ENCODE results near the gene RYK.
"Not testable (repeated sequence)": the region's sequence is repeated elsewhere in the genome, so short reads cannot be mapped to it uniquely, and the experiment has no call there.

RYK gene

GRCh38 chr3:134255404-134255803 lies 4.7 kb upstream of the RYK start:
- DNase-seq (ENCODE audit: low read depth, low spot score), result no peak

GRCh38 chr3:134253475-134254226 lies 3.0 kb upstream of the RYK start:
- DNase-seq (ENCODE audit: low read depth, low spot score), result no peak

- no peak for DNase-seq (ENCODE audit: low read depth, low spot score)
These were observed 2.1 kb upstream of the RYK start for GRCh38 chr3:134252766-134253165.

GRCh38 chr3:134251731-134252391 lies 1.2 kb upstream of the RYK start:
- DNase-seq (ENCODE audit: low read depth, low spot score), result no peak

- no peak for DNase-seq (ENCODE audit: low read depth, low spot score)
These were observed 533 bp downstream of the RYK start for GRCh38 chr3:134249935-134250716.

- no peak for DNase-seq (ENCODE audit: low read depth, low spot score)
These were observed 1.3 kb downstream of the RYK start for GRCh38 chr3:134249296-134249841.

- DNase-seq (ENCODE audit: low read depth, low spot score), result no peak
These were observed 5.7 kb downstream of the RYK start for GRCh38 chr3:134244921-134245320.

- DNase-seq (ENCODE audit: low read depth, low spot score), result peak; percentile 35
These were observed 7.7 kb downstream of the RYK start for GRCh38 chr3:134242649-134243617.

GRCh38 chr3:134239538-134239937 lies 11.1 kb downstream of the RYK start:
- no peak for DNase-seq (ENCODE audit: low read depth, low spot score)

- DNase-seq (ENCODE audit: low read depth, low spot score), result no peak
These were observed 13.1 kb downstream of the RYK start for GRCh38 chr3:134237454-134238145.

GRCh38 chr3:134236505-134237170 lies 14.0 kb downstream of the RYK start:
- no peak for DNase-seq (ENCODE audit: low read depth, low spot score)

- DNase-seq (ENCODE audit: low read depth, low spot score), result no peak
These were observed 15.0 kb downstream of the RYK start for GRCh38 chr3:134235577-134236076.

GRCh38 chr3:134232951-134233350 lies 17.7 kb downstream of the RYK start:
- DNase-seq (ENCODE audit: low read depth, low spot score), result no peak

GRCh38 chr3:134232151-134232550 lies 18.5 kb downstream of the RYK start:
- no peak for DNase-seq (ENCODE audit: low read depth, low spot score)

GRCh38 chr3:134231131-134231530 lies 19.5 kb downstream of the RYK start:
- DNase-seq (ENCODE audit: low read depth, low spot score), result no peak

GRCh38 chr3:134229038-134229437 lies 21.6 kb downstream of the RYK start:
- DNase-seq (ENCODE audit: low read depth, low spot score), result no peak

GRCh38 chr3:134228479-134228878 lies 22.2 kb downstream of the RYK start:
- no peak for DNase-seq (ENCODE audit: low read depth, low spot score)

- DNase-seq (ENCODE audit: low read depth, low spot score), result no peak
These were observed 22.6 kb downstream of the RYK start for GRCh38 chr3:134228035-134228434.

GRCh38 chr3:134224796-134225156 lies 25.9 kb downstream of the RYK start:
- DNase-seq (ENCODE audit: low read depth, low spot score), result not testable (repeated sequence)

GRCh38 chr3:134222835-134223234 lies 27.8 kb downstream of the RYK start:
- DNase-seq (ENCODE audit: low read depth, low spot score), result no peak

Measured in smooth muscle cell of the brain vasculature (primary cell).